GM10248 (cell line): ENCODE results near the gene WDR54.

ENCODE experiments used
- CTCF ChIA-PET: fragments of 300-600 bp; sonication (Branson Sonifier 250); formaldehyde crosslinking; extraction: SDS; loops from one replicate; lab custom pipeline; 2021; ENCODE audit warnings: antibody characterized with exemption; lab: Yijun Ruan, JAX
- POLR2A ChIA-PET: fragments of 350-650 bp; sonication (Branson Sonifier 250); formaldehyde crosslinking; extraction: SDS; loops from one replicate; lab custom pipeline; 2020; ENCODE audit warnings: antibody characterized with exemption; lab: Yijun Ruan, JAX
- DNase-seq: peaks from one replicate; pipeline ENCODE4 v3.0.0; 2012; ENCODE audit errors: extremely low spot score
- TF ChIP-seq, protein P1 (sequence below): IDR thresholded peaks from 2 replicates; pipeline ENCODE4 v1.5.1; 2012; ENCODE audit warnings: mild to moderate bottlenecking, low read depth; ENCODE audit errors: extremely low read depth, missing control alignments, control extremely low read depth

The WDR54 gene, protein sequence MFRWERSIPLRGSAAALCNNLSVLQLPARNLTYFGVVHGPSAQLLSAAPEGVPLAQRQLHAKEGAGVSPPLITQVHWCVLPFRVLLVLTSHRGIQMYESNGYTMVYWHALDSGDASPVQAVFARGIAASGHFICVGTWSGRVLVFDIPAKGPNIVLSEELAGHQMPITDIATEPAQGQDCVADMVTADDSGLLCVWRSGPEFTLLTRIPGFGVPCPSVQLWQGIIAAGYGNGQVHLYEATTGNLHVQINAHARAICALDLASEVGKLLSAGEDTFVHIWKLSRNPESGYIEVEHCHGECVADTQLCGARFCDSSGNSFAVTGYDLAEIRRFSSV

DNA sequence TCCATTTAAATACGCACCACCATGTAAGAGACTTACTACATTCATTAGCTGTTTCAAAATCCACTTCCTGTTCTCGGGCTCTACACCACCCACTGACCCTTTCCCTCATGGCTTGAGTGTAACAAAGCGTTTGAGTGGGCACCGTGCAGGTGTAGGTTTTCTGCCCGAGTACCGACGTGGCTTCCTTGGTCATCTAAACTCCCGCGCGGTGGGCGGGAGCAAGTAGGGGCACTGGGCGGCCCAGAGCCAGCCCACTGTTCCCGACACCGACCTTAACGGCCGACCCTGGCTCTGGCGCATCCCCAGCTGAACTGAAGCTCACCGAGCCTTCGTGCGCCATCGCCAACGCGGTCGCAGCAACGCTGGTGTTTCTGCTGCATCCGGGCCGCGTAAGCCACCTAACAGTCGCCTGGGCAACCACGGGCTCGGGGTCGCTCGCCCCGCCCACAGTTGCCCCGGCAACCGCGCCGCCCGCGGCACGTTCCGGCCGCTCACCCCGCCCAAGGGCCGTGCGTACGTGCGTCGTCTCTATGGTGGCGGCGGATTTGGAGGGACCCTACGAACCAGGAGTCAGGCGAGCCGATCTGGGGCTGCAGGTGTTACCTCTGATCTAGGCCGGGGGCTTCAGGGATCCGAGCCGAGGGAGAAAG, at the start of gene WDR54, which contains the start of gene C2orf81:
Gene WDR54 (plus strand): TSS at position 510 of the 650 bp plus-strand sequence. CDS start 424 bp downstream, outside the sequence.
Gene C2orf81 (minus strand): TSS at position 399 of the 650 bp plus-strand sequence. CDS start 59 bp downstream, at position 340.
- POLR2A ChIA-PET, result interaction anchor here (0.6 kb wide), 1 partner anchor 44 kb away, joined by 3 read pairs; the partner anchor contains the start of gene MOGS
- DNase-seq, result peak; percentile 98
- CTCF ChIA-PET, result interaction anchor here (0.9 to 2.1 kb wide), 6 partner anchors 10 to 171 kb away, joined by 3 to 9 read pairs (median 4); no protein-coding TSS in a partner anchor
- TF ChIP-seq, protein P1, sequence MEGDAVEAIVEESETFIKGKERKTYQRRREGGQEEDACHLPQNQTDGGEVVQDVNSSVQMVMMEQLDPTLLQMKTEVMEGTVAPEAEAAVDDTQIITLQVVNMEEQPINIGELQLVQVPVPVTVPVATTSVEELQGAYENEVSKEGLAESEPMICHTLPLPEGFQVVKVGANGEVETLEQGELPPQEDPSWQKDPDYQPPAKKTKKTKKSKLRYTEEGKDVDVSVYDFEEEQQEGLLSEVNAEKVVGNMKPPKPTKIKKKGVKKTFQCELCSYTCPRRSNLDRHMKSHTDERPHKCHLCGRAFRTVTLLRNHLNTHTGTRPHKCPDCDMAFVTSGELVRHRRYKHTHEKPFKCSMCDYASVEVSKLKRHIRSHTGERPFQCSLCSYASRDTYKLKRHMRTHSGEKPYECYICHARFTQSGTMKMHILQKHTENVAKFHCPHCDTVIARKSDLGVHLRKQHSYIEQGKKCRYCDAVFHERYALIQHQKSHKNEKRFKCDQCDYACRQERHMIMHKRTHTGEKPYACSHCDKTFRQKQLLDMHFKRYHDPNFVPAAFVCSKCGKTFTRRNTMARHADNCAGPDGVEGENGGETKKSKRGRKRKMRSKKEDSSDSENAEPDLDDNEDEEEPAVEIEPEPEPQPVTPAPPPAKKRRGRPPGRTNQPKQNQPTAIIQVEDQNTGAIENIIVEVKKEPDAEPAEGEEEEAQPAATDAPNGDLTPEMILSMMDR, result no peak

DNA sequence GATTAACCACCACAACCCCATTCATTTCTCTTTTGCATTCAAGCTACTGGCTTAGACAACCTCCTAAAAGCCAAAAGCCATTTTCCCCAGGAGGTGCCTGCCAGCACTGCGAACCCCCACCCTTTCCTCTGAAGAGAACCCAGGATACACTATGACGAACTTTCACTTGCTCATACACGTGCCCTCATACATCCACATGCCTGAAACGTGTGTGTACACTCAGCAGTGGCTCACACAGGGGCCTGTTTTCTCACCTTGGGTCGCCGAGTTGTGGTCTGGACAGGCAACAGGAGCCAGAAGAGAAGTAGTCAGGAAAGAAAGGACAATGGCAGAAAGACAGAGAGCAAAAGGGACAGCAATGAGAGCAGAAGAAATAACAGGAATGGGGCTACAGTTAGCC, 48.9 kb upstream of the WDR54 start:
- no peak for DNase-seq
- TF ChIP-seq, protein P1, result no peak
- ChIA-PET CTCF (interaction anchor here (1.4 kb wide), 1 partner anchor 123 kb away, joined by 3 read pairs; no protein-coding TSS in a partner anchor), POLR2A (no interaction called here)

DNA sequence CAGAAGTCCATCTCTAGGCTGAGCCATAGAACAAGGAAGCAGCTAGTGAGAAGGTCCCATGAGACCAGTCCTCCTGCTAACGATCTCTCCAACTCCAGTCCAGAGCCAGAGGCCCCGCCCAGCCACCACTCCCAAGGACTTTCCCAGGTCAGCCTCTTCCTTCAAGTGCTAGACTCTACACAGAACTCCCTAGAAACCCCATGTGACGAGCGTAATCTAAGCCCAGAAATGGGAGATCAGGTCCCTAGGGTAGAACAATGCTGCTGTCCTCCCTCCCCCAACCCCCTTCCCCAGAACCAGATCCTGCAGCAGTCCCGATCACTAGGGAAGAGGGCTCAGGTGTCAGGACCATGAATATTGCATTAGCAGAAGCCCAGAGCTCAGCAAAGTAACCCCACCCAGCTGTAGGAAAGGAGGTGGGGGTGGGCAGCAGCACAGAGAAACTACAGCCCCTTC, 48.3 kb upstream of the WDR54 start:
- ChIA-PET CTCF (interaction anchor here (1.4 to 4.1 kb wide), 2 partner anchors 19 to 123 kb away, joined by 3 to 17 read pairs; no protein-coding TSS in a partner anchor), POLR2A (no interaction called here)
- DNase-seq, result no peak
- TF ChIP-seq, protein P1, result no peak

DNA sequence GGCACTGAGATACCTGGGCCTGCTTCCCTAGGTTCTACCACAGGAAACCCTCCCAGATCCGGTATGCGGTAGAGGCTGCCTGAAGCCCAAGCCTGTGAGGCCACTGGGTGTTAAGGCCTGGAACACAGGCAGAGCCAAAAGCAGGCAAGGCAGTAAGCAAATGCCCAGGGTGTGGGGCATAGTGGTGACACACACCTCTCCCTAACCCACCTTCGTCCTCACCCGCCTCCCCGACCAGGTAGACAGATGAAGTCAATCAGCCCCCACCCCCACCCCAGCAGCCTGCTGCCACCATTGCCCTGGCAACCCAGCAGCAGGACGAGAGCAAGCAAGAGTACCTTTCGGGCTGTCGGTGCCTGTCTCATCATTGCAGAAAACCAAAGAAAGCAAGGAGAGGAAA, 47.5 kb upstream of the WDR54 start:
- TF ChIP-seq, protein P1, result no peak
- ChIA-PET CTCF (interaction anchor here (4.1 kb wide), 1 partner anchor 18 kb away, joined by 17 read pairs; no protein-coding TSS in a partner anchor), POLR2A (no interaction called here)
- DNase-seq, result no peak

DNA sequence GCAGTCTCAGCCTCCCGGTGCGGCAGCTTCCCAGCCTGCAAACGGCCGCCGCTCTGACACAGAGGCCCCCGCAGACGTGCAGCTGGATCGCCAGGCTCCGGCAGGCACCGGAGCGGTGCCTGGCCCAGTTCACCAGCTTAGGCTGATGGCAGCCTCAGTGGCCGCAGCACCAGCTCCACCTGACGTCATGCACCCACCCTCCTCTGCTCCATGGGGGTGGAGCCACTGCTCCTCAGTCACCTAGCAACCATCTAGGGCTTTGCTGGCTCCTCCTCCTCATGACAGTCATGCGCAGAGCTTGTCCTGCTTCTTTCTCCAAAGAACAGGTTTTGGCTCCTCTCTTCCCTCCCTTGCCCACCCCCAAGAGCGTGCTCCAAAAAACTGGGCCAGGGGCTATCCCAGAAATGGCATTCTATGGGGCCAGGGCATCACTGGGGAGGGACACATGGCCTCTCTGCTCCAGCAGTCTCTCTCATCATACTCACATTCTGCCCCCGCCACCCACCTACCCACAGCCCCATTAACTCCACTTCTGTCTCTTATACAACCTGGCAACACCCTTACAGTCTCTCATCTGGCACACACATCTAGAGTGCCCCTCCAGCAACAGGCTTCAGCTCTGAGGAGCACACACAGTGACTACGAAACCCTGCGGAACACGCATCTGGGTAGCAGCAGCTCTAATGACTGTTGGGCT, 46.9 kb upstream of the WDR54 start:
- no peak for DNase-seq
- TF ChIP-seq, protein P1, result no peak
- CTCF ChIA-PET, result interaction anchor here (4.1 kb wide), 1 partner anchor 17 kb away, joined by 17 read pairs; no protein-coding TSS in a partner anchor
- POLR2A ChIA-PET, result no interaction called here

DNA sequence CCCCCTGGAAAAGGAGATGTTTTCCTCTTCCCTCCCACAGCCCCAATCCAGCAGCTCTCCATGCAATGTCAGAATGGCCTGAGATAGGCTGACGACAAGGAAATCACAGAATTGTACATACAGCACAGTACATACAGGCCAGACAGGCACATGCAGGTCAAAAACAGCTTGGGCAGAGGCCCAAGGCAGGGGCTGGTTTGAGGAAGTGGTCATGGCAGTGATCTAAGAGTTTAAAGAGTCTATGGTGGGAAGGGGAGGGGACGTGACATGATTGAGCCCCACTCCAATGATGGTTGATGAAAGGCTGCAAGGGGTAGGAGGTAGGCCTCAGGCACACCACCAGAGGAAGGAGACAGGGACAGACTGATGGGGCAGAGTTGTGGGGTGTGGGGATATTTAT, 45.7 kb upstream of the WDR54 start:
- TF ChIP-seq, protein P1, result no peak
- CTCF ChIA-PET, result interaction anchor here (4.1 kb wide), 1 partner anchor 16 kb away, joined by 17 read pairs; no protein-coding TSS in a partner anchor
- POLR2A ChIA-PET, result no interaction called here
- no peak for DNase-seq
